HEK293 (cell line): ENCODE results near the gene CORO1C.
"Not testable (repeated sequence)": the region's sequence is repeated elsewhere in the genome, so short reads cannot be mapped to it uniquely, and the experiment has no call there.

Experiments
- FEZF1 ChIP-seq: fragments of 450-650 bp; formaldehyde crosslinking; IDR thresholded peaks from 2 replicates; pipeline ENCODE4 v1.5.1; 2016; ENCODE audit warnings: missing biosample characterization, missing genetic modification characterization
- SETDB1 ChIP-seq: IDR thresholded peaks from one replicate; pipeline ENCODE4 v1.6.1; 2017; ENCODE audit warnings: mild to moderate bottlenecking, low read length, moderate library complexity, mixed read lengths; ENCODE audit not compliant: insufficient read length
- WT1 ChIP-seq: fragments of 450-650 bp; formaldehyde crosslinking; IDR thresholded peaks from 2 replicates; pipeline ENCODE4 v1.5.1; 2016; ENCODE audit warnings: missing biosample characterization, missing genetic modification characterization
- ZBTB7A ChIP-seq: fragments of 450-650 bp; formaldehyde crosslinking; IDR thresholded peaks from 2 replicates; pipeline ENCODE4 v1.5.1; 2016; ENCODE audit warnings: low read depth, missing biosample characterization, missing genetic modification characterization
- ZNF707 ChIP-seq: fragments of 450-650 bp; formaldehyde crosslinking; IDR thresholded peaks from 2 replicates; pipeline ENCODE4 v1.5.1; 2016; ENCODE audit warnings: missing biosample characterization, missing genetic modification characterization
- TF ChIP-seq, protein P1 (sequence below): fragments of 450-650 bp; formaldehyde crosslinking; IDR thresholded peaks from 2 replicates; pipeline ENCODE4 v1.5.1; 2016; ENCODE audit warnings: missing biosample characterization, missing genetic modification characterization
- TF ChIP-seq, protein P2 (sequence below): fragments of 450-650 bp; formaldehyde crosslinking; IDR thresholded peaks from 2 replicates; pipeline ENCODE4 v1.5.1; 2016; ENCODE audit warnings: missing biosample characterization, missing genetic modification characterization
- TF ChIP-seq, protein P3 (sequence below): fragments of 450-650 bp; formaldehyde crosslinking; IDR thresholded peaks from 2 replicates; pipeline ENCODE4 v1.5.1; 2016; ENCODE audit warnings: missing biosample characterization, missing genetic modification characterization
- TF ChIP-seq, protein P4 (sequence below): fragments of 450-650 bp; formaldehyde crosslinking; IDR thresholded peaks from 2 replicates; pipeline ENCODE4 v1.5.1; 2016; ENCODE audit warnings: missing biosample characterization, missing genetic modification characterization

DNA sequence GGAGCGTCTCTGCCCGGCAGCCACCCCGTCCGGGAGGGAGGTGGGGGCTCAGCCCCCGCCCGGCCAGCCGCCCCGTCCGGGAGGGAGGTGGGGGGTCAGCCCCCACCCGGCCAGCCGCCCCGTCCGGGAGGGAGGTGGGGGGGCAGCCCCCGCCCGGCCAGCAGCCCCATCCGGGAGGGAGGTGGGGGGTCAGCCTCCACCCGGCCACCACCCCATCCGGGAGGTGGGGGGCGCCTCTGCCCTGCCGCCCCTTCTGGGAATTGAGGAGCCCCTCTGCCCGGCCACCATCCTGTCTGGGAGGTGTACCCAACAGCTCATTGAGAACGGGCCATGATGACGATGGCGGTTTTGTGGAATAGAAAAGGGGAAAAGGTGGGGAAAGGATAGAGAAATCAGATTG lies 75.1 kb downstream of the CORO1C start:
- TF ChIP-seq SETDB1; FEZF1; WT1 (tag by site-specific recombination); ZBTB7A (tag by site-specific recombination); ZNF707 (tag by site-specific recombination): not testable (repeated sequence)
- TF ChIP-seq, protein P1, sequence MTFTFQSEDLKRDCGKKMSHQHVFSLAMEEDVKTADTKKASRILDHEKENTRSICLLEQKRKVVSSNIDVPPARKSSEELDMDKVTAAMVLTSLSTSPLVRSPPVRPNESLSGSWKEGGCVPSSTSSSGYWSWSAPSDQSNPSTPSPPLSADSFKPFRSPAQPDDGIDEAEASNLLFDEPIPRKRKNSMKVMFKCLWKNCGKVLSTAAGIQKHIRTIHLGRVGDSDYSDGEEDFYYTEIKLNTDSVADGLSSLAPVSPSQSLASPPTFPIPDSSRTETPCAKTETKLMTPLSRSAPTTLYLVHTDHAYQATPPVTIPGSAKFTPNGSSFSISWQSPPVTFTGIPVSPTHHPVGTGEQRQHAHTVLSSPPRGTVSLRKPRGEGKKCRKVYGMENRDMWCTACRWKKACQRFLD = not testable (repeated sequence)
- TF ChIP-seq, protein P2, sequence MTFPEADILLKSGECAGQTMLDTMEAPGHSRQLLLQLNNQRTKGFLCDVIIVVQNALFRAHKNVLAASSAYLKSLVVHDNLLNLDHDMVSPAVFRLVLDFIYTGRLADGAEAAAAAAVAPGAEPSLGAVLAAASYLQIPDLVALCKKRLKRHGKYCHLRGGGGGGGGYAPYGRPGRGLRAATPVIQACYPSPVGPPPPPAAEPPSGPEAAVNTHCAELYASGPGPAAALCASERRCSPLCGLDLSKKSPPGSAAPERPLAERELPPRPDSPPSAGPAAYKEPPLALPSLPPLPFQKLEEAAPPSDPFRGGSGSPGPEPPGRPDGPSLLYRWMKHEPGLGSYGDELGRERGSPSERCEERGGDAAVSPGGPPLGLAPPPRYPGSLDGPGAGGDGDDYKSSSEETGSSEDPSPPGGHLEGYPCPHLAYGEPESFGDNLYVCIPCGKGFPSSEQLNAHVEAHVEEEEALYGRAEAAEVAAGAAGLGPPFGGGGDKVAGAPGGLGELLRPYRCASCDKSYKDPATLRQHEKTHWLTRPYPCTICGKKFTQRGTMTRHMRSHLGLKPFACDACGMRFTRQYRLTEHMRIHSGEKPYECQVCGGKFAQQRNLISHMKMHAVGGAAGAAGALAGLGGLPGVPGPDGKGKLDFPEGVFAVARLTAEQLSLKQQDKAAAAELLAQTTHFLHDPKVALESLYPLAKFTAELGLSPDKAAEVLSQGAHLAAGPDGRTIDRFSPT (tag by site-specific recombination) = not testable (repeated sequence)
- TF ChIP-seq, protein P3, sequence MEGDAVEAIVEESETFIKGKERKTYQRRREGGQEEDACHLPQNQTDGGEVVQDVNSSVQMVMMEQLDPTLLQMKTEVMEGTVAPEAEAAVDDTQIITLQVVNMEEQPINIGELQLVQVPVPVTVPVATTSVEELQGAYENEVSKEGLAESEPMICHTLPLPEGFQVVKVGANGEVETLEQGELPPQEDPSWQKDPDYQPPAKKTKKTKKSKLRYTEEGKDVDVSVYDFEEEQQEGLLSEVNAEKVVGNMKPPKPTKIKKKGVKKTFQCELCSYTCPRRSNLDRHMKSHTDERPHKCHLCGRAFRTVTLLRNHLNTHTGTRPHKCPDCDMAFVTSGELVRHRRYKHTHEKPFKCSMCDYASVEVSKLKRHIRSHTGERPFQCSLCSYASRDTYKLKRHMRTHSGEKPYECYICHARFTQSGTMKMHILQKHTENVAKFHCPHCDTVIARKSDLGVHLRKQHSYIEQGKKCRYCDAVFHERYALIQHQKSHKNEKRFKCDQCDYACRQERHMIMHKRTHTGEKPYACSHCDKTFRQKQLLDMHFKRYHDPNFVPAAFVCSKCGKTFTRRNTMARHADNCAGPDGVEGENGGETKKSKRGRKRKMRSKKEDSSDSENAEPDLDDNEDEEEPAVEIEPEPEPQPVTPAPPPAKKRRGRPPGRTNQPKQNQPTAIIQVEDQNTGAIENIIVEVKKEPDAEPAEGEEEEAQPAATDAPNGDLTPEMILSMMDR (tag by site-specific recombination) = not testable (repeated sequence)
- TF ChIP-seq, protein P4, sequence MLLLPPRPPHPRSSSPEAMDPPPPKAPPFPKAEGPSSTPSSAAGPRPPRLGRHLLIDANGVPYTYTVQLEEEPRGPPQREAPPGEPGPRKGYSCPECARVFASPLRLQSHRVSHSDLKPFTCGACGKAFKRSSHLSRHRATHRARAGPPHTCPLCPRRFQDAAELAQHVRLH = not testable (repeated sequence)
